Heart right ventricle (tissue), 16 donors: Measurements from ENCODE around the gene PRR22. TPM values are rescaled to one million over a fixed set of nuclear protein-coding genes. Genes with fewer than 3 reads are reported as not detected.

Experiments
- ATAC-seq, 8 donors: fragments of 200-7000 bp; cut with Tn5 transposase; one replicate each; pipeline ENCODE4 v1.9.1; 2020; ENCODE audit warnings: mild to moderate bottlenecking in 8 of 8, moderate library complexity in 8 of 8, moderate number of reproducible peaks in 1 of 8
- DNase-seq, 2 donors: peaks; one replicate each; pipeline ENCODE4 v3.0.0-alpha.2; 2020
- H3K27ac ChIP-seq, 10 donors: fragments of 200-600 bp; sonication (generic) in 2 of 10; one replicate each; pipeline versions ENCODE4 v1.5.0 to v1.8.0; 2020 to 2022; ENCODE audit warnings: mild to moderate bottlenecking in 3 of 10
- H3K27me3 ChIP-seq, 7 donors: fragments of 200-600 bp; one replicate each; pipeline ENCODE4 v1.8.0; 2021 to 2022; ENCODE audit warnings: mild to moderate bottlenecking in 2 of 7
- H3K36me3 ChIP-seq, 9 donors: fragments of 200-600 bp; sonication (generic) in 1 of 9; one replicate each; pipeline versions ENCODE4 v1.5.0 to v1.8.0; 2020 to 2022; ENCODE audit warnings: mild to moderate bottlenecking in 2 of 9
- H3K4me1 ChIP-seq, 9 donors: fragments of 200-600 bp; sonication (generic) in 1 of 9; one replicate each; pipeline versions ENCODE4 v1.5.0 to v1.8.0; 2020 to 2022; ENCODE audit warnings: mild to moderate bottlenecking in 4 of 9
- H3K4me3 ChIP-seq, 10 donors: fragments of 200-600 bp; sonication (generic) in 2 of 10; one replicate each; pipeline versions ENCODE4 v1.5.0 to v1.8.0; 2020 to 2022; ENCODE audit warnings: mild to moderate bottlenecking in 7 of 10, moderate library complexity in 2 of 10
- H3K9me3 ChIP-seq, 11 donors: fragments of 200-600 bp in 10 of 11; sonication (generic) in 2 of 11; one replicate each; pipeline versions ENCODE4 v1.5.0 to v1.8.0; 2013 to 2022; ENCODE audit warnings: mild to moderate bottlenecking in 2 of 11, control low read depth in 1 of 11, moderate library complexity in 1 of 11
- WGBS, 2 donors: extraction: QIAGEN DNeasy Blood & Tissue Kit; methylation state at CpG; one replicate each; pipeline ENCODE4 v1.1.7; 2013; ENCODE audit warnings: inconsistent platforms in 1 of 2; 5-methylcytosine and 5-hydroxymethylcytosine counted together
- intact Hi-C, 10 donors: fragments of 100-400 bp; cut with DNase I; formaldehyde crosslinking; loops; one replicate each; pipeline versions ENCODE4 v1.11.1 to v1.14.2; 2022
- polyA plus RNA-seq, 2 donors: library from polyadenylated mRNA; stranded (reverse); fragments of 200-250 nt; gene quantifications; one replicate each; pipeline ENCODE4 v1.2.3, GENCODE V29; 2013
- total RNA-seq, 10 donors: library from RNA; stranded (reverse); fragmentation: NEBNext Ultra II Directional in 3 of 10; extraction: Animal tissue kit (Norgen Biotek cat#: 25700) in 3 of 10; gene quantifications; one replicate each; pipeline versions ENCODE4 v1.2.1 to v1.2.4, GENCODE V29; 2021 to 2023
- TF ChIP-seq, protein P1 (sequence below), 9 donors: fragments of 200-600 bp; sonication (generic) in 2 of 9; IDR thresholded peaks; one replicate each; pipeline versions ENCODE4 v1.5.0 to v1.8.0; 2021 to 2022; ENCODE audit warnings: antibody characterized with exemption in 9 of 9, mild to moderate bottlenecking in 5 of 9, moderate library complexity in 1 of 9
- donor health status: Arrhythmogenic right ventricular cardiomyopathy.
- donor health status: ischemic (EF 13 %, LVEDD 7.1; RV severe dilation, severe dysfunction).
- donor health status: healthy with polysubstance abuse.
- donor health status: DM: no; HTN: yes; CAD: no.
- donor health status: DM: no; HTN: no; CAD: no.
- donor health status: ischemic (EF 25% LVEDD 6.9; RV normal size, moderate dysfunction).
- donor health status: ischemic (EF 25% LVEDD 5.7; RV mildly dilated, moderate dysfunction).
- donor health status: healthy.
- donor health status: DM: yes; HTN: yes; CAD: no.
- donor health status: Ischemic cardiomyopathy.
- donor health status: ischemic (EF 35%, LVEDD 5.7; RV mildly dilated, moderate dysfunction).
- donor health status: nonischemic (EF 11% LVEDD 7.7; RV severe dilation, severe dysfunction).
- donor health status: DM: yes; HTN: yes; CAD: no.
- donor health status: PGD.
- donor health status: ischemic (EF 29% LVEDD 5.4; RV normal size, mild dysfunction).
- donor health status: nonischemic (EF 23%, LVEDD 6.1; RV moderate dilation, normal function).

The PRR22 gene
- total and polyA plus RNA-seq, 12 donors: 0.59 to 3.3 (median 1.3) TPM

GRCh38 chr19:5800361-5801270 is 16.1 kb upstream of the PRR22 start:
- intact Hi-C loops: loop anchor here in 7 of 10 donors (5.0 to 10.0 kb wide), 4 partner anchors 92 to 224 kb away; no protein-coding TSS in a partner anchor
- H3K27ac ChIP-seq: peak overlapping the region in 1 of 10 donors; percentile 22
- DNase-seq (no peak), ATAC-seq (no peak)
- peaks cover 0 to 65% (median 44%) of the 10 kb centered on the region in 7 donors for H3K27me3 ChIP-seq
- H3K9me3 ChIP-seq: no peaks in the 10 kb centered on the region
- no peak overlapping the region for H3K4me3 ChIP-seq
- no peaks in the 10 kb centered on the region for H3K36me3 ChIP-seq
- TF ChIP-seq, protein P1, sequence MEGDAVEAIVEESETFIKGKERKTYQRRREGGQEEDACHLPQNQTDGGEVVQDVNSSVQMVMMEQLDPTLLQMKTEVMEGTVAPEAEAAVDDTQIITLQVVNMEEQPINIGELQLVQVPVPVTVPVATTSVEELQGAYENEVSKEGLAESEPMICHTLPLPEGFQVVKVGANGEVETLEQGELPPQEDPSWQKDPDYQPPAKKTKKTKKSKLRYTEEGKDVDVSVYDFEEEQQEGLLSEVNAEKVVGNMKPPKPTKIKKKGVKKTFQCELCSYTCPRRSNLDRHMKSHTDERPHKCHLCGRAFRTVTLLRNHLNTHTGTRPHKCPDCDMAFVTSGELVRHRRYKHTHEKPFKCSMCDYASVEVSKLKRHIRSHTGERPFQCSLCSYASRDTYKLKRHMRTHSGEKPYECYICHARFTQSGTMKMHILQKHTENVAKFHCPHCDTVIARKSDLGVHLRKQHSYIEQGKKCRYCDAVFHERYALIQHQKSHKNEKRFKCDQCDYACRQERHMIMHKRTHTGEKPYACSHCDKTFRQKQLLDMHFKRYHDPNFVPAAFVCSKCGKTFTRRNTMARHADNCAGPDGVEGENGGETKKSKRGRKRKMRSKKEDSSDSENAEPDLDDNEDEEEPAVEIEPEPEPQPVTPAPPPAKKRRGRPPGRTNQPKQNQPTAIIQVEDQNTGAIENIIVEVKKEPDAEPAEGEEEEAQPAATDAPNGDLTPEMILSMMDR (IDR thresholded peaks at IDR 0.05): no peak
- peaks cover 3 to 47% (median 13%) of the 10 kb centered on the region in 9 donors for H3K4me1 ChIP-seq
- 73 to 85% methylated on average over 17 of the region's 17 CpGs for WGBS, 2 donors

DNA sequence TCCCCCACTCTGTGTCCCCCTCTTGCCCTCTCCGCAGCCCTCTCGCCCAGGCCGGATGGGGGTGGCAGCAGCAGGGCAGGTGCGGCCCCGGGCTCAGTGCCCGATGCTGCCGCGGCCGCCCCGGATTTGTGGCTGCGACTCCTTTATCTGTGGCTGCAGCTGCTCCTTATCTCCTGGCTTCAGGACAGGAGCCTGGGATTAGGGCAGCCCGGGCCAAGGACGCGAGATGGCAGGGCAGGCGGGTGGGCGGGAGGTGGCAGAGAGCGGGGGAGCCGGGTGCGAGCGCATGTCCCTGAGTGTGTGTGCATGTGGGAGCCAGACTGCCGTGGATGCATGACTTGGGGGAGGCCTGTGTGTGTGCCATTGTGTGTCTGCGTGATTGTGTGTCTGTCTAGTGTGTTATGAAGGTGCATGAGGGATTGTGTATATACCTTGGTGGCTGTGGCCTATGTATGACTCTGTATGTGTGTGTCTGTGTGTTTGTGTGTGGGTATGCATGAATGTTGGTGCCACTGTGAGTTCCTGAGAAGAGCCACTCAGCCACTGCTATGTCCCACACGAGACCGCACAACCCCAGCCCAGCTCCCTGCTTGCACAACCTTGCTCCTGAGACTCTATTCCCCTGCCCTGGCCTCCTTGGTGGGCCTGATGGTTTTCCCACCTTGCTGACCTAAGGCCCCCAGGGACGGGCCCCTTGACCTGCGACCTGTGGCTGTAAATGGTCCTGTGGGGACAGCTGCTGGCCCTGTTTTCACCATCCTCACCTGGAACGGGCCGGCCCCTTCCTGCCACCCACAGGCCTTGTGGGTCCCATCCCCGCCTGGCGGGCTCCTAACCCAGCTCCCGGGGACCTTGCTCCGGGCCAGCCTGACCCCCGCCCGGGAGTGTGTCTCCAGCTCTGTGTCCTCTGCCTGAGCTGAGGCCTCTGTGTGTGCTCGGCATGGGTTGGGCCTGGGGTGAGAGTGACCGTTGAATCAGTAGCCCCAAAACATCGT is 15.0 kb upstream of the PRR22 start:
- H3K27ac ChIP-seq: peak overlapping the region in 4 of 10 donors; percentile 22 to 57 (median 42)
- peaks cover 3 to 45% (median 12%) of the 10 kb centered on the region in 9 donors for H3K4me1 ChIP-seq
- H3K27me3 ChIP-seq: peaks cover 0 to 59% (median 38%) of the 10 kb centered on the region in 7 donors
- H3K9me3 ChIP-seq: no peaks in the 10 kb centered on the region
- TF ChIP-seq, protein P1 (IDR thresholded peaks at IDR 0.05): no peak
- WGBS, 2 donors: 42 to 44% methylated on average over 37 of the region's 37 CpGs
- no peak overlapping the region for H3K4me3 ChIP-seq
- no peaks in the 10 kb centered on the region for H3K36me3 ChIP-seq
- peak; percentile 20 to 84 (median 64) for ATAC-seq
- DNase-seq: peak; percentile 67 to 69
- intact Hi-C loops: loop anchor here in 7 of 10 donors (5.0 to 10.0 kb wide), 4 partner anchors 93 to 225 kb away; no protein-coding TSS in a partner anchor

DNA sequence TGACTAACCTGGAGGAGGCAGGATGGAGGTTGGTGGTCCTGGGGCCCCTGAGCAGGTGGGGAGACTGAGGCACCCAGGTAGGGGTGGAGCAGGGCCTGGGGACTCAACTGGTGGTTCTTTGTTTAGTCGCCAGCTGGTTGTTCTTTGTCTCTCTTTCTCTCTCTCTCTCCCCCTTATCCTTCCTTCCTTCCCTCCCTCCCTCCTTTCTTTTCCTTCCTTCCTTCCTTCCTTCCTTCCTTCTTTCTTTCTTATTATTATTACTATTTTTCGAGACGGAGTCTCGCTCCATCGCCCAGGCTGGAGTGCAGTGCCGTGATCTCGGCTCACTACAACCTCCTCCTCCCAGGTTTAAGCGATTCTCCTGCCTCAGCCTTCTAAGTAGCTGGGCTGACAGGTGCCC is 13.7 kb upstream of the PRR22 start:
- H3K27me3 ChIP-seq: peaks cover 0 to 46% (median 25%) of the 10 kb centered on the region in 7 donors
- H3K27ac ChIP-seq: no peak overlapping the region
- intact Hi-C loops: no loop called here
- no peaks in the 10 kb centered on the region for H3K9me3 ChIP-seq
- TF ChIP-seq, protein P1 (IDR thresholded peaks at IDR 0.05): no peak
- WGBS, 2 donors: 76 to 80% methylated on average over 8 of the region's 8 CpGs
- ATAC-seq (no peak), DNase-seq (no peak)
- no peak overlapping the region for H3K4me3 ChIP-seq
- no peaks in the 10 kb centered on the region for H3K36me3 ChIP-seq
- H3K4me1 ChIP-seq: peaks cover 0 to 38% (median 5%) of the 10 kb centered on the region in 9 donors
